Renal cortical epithelial cell (primary cell): ENCODE data around the gene SEPTIN5. TPM values are rescaled to one million over a fixed set of nuclear protein-coding genes. Genes with fewer than 3 reads are reported as not detected.
"Not testable (repeated sequence)": the region's sequence is repeated elsewhere in the genome, so short reads cannot be mapped to it uniquely, and the experiment has no call there.

ENCODE experiments used
- DNase-seq: peaks from one replicate; pipeline ENCODE4 v3.0.0-alpha.2; 2011; ENCODE audit warnings: low read depth
- total RNA-seq: library from RNA; depleted of rRNA; stranded (reverse); fragments of >200 nt; gene quantifications from 2 replicates; pipeline ENCODE4 v1.2.3, GENCODE V29; 2014

The SEPTIN5 gene
- total RNA-seq: 0.35 and 1.1 TPM in 2 replicates

GRCh38 chr22:19714312-19715187 is at the start of gene SEPTIN5:
Gene SEPTIN5 (plus strand): TSS chr22:19714503. CDS start chr22:19714589, 86 bp downstream.
- DNase-seq: no peak

DNA sequence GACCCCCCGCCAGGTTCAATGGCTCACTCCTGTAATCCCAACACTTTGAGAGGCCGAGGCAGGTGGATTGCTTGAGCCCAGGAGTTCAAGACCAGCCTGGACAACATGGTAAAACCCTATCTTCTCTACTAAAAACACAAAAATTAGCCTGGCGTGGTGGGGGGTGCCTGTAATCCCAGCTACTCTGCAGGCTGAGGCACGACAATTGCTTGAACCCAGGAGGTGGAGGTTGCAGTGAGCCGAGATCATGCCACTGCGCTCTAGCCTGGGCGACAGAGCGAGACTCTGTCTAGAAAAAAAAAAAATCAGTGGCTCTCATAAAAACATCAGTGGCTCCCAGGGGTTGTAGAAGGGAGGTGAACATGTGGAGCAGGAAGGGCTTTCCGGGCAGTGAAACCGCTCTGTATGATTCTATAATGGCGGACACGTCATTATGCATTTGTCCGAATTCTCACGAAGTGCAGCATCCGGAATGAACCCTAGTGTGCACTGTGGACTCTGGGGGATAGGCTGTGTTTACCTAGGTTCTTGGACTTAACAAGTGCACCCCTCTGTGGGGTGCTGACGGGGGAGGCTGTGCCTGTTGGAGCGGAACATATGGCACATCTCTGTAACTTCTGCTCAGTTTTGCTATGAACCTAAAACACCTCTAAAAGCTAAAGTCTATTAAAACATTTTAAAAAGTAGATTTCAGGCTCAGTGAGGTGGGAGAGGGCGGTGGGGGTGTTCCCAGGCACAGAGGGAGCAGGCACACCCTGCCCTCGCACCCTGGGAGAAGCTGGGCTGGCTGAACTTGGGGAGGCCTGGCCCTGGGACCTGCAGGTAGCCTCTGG is 49.1 kb upstream of the SEPTIN5 start:
- DNase-seq: no peak

DNA sequence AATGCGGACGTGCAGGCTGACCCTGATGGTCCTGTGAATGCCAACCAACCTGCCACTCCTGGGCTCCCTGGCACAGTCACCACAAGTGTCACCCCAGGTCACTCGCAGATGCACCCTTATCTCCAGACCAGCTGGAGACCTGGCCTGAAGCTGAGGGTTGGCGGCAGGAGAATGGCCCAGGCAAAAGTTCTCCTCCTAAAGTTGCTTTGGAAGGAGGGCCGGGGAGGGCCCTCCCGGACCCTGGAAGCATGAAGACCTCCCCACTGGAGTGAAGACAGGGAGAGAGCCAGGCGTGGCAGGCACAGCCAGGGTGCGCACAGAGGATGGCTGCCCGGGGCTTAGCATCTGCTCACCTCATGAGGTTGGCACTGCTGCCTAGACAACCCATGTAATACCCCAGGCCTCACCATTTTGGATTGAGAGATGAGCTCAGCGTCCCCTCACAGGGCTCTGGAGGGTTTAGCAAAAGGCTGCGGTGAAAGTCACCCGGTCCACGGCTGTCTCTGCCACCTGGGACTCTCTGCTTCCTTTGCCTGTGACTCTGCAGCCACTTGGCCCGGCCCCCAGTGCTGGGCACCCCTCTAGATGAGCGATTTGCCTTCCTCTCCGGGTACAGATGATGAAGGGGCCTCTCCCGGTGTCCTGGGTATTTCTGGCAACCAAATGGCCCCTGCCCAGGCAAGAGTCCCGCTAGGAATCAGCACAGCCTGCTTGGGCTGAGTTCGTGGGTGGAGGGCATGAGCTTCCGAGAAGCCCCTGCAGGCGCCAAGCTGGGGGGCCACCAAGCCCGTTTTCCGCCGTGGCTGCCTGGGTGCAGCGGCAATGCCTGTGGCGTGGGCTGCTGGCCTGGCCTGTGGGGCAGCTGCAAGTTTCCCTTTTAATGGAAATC is 48.3 kb upstream of the SEPTIN5 start:
- DNase-seq: no peak

DNA sequence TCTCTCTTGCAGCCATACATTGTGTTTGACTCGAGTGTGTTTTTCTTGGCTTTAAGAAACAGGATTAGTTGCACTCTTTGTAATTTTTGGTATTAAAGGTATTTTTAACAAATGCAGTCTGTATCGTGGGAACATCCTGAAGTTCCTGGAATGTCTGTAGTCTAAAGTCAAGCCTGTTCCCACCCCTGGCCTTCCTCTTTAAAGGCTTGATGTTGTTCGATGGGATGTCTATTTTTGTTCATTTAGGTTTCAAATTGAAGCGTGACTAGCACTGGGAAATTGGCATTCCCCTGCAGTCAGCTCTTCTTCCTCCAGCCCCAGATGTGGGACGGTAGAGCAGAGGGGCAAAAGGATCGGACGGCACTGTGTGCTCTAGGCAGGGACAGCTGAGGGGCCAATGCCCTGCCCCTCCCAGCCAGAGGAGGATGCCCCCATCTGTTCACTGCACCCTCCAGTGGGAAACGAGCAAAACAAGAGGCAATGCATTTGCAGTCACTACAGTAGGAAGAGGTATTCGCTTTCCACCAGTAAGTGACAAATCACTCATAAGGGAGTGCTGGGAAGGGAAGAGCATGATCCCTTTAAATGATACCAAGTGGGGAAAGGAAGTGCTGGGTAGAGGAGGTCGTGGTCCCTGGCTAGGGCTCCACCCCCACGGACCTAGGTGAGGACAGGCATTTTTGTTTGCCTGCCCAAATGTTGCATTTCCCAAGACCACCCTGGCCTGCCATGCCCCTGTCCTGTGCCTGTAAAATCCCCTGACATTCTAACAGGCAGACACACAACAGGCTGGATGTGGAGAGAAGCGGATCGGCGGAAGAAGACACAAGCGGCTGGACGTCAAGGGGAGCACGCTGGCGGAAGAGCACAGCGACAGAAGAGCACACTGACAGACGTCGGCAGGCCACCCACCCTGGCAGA is 47.4 kb upstream of the SEPTIN5 start:
- DNase-seq: no peak

DNA sequence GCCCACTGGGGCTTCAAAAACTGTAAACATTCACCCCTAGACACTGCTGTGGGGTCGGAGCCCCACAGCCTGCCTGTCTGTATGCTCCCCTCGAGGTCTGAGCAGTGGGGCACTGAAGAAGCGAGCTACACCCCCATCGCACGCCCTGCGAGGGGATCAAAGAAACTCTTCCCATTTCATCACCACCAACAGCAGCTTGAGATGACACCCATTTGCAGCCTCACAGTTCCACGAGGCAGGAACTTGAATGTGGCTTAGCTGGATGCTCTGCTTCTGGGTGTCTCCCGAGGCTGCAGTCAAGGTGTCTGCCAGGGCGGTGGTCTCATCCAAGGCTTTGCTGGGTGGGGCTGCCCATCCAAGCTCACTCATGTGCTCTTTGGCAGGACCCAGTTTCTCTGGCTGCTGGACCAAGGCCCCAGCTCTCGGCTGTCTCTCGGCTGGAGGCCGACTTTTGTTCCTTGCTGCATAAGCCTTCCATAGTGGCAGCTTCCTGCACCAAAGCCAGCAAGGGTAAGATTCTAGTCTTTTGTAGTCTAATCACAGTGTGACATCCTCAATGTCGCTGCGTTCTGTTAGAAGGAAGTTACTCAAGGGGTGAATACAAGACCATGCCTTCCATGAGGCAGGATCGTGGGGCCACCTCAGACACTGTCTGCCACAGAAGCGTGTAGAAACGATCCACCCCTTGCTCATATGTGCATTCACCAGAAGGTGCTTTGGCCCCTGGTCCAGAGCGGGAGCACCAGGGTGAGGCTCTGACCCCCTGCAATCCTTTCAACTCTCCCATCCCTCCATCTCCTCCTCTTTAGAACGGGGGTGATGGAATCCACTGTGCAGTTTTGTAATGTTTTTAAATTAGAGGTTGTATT is 46.2 kb upstream of the SEPTIN5 start:
- no peak for DNase-seq

DNA sequence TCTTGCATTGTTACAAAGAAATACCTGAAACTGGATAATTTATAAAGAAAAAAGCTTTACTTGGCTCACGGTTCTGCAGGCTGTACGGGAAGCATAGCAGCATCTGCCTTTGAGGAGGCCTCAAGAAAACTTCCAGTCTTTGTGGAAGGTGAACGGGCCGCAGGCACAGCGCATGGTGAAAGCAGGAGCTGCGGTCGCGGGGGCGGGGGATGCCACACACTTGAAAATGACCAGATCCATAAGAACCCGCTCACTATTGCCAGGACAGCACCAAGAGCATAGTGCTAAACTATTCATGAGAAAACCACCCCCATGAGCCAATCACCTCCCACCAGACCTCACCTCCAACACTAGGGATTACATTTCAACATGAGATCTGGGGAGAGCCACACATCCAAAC is 45.6 kb upstream of the SEPTIN5 start:
- DNase-seq: no peak

GRCh38 chr22:19669570-19669969 is 44.7 kb upstream of the SEPTIN5 start:
- DNase-seq: no peak

DNA sequence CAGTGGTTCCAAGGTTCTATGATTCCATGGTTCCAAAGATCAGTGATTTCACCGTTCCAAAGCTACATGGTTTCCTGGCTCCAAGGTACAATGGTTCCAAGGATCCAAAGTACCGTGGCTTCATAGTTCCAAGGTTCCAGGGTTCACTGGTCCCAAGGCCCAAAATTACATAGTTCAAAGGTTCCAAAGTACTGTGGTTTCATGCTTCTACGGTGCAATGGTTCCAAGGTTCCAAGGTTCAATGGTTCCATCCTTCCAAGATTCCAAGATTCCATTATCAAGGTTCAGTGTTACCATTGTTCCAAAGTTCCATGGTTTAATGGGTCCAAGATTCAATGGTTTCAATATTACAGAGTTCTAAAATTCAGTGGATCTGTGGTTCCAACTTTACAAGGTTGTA is 43.0 kb upstream of the SEPTIN5 start:
- no peak for DNase-seq

DNA sequence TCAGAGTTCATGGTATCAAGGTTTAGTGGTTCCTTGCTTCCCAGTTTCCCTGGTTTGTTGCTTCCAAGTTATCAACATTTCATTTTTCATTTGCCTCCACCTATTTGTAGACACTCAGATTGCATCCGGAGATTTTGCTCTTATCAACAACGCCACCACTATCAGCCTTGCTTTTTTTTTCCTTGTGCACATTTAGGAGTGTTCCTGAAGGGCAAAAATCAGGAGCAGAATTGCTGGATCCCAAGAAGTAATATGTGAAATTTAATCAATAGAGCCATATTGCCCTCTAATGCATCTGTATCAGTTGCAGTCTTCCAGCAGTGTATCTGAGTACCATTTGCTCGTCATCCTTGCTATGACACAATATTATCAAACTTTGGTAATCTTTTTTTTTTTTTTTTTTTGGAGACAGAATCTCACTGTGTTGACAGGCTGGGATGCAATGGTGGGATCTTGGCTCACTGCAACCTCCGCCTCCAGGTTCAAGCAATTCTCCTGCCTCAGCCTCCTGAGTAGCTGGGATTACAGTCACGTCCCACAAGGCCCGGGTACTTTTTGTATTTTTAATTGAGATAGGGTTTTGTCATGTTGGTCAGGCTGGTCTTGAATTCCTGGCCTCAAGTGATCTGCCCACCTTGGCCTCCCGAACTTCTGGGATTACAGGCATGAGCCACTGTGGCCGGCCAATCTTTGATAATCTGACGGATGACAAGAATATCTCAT is 42.1 kb upstream of the SEPTIN5 start:
- DNase-seq: no peak

GRCh38 chr22:19673660-19674059 is 40.6 kb upstream of the SEPTIN5 start:
- DNase-seq: no peak

DNA sequence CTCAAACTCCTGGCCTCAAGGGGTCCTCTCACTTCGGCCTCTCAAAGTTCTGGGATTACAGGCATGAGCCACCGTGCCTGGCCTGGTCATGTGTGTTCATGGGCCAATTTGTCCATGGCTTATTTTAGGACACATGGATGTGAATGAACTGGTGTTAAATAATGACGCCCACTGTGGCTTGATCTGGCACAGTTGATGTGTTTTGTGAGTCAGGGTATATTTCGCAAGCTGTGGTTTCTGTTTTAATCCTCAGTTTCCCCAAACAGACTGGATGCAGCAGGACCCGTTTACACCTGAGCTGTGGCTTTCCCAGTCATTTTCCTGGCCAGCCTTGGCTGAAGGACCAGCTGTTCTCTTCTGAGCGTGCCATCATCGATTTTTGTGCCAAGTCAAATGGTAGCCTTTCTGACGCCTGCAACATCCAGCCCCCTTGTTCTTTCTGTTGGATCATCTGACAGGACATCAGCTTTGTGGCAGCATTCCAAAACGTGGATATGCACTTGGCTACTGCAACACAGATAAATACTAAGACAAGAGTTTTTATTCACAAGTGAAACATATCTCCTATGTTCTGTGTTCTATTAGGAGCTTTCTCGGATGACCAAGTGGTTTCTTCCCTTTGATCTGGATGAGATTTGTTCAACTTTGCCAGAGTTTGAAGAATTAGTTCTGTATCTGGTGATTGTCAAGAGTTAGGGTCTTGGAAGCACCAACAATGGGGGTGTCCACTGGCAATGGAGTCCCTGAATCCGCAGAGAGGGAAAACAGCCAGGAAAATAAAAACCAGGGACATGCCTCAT is 40.0 kb upstream of the SEPTIN5 start:
- DNase-seq: no peak

DNA sequence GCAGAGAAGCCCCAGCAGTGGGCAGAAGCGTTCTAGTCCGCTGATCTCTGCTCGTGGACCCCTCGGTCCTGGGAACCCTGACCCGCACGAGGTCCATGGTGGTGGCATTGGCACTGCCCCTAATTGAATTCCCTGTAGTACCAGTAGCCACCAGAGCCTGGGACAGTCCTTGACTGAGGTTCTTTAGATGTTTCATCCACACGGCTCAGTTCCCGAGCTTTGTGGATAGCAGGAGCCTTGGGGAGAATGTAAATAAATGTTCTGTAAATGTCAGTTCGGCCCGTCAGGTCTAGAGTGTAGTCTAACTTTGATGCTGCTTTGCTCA is 39.4 kb upstream of the SEPTIN5 start:
- DNase-seq: no peak

DNA sequence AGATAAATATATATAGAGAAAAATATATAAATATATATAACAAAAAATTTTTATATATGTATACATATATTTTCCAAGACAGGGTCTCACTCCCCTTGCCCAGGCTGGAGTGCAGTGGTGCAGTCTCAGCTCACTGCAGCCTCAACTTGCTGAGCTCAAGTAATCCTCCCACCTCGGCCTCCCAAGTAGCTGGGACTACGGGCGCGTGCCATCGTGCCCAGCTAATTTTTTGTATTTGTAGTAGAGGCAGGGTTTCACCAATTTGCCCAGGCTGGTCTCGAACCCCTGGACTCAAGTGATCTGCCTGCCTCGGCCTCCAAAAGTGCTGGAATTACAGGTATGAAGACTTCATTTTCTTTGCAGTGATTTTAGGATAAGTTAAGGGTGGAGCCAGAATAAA is 38.9 kb upstream of the SEPTIN5 start:
- no peak for DNase-seq

GRCh38 chr22:19676437-19676836 is 37.9 kb upstream of the SEPTIN5 start:
- not testable (repeated sequence) for DNase-seq

DNA sequence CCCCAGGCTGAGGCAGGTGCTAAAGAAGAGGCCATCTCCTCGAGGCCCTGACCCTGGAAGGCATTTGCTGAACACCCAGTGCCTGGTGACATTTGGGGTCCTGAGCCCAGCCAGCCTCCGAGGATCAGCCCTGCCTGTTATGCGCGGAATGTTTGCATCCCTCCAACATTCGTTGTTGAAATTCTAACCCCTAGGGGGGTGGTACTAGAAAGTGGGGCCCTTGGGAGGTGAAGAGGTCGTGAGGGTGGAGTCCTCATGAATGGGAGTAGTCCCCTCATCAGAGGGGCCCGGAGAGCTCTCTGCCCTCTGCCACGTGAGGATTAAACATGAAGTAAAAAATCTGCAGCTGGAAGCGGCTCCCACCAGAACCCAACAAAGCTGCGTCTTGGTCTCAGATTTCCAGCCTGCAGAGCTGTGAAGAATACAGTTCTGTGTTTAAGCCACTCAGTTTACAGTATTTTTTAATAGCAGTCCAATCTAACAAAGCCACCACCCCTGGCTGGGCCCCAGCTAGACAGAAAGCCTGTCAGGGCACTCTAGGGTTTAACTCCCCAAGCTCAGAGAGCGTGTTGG is 35.3 kb upstream of the SEPTIN5 start:
- no peak for DNase-seq

DNA sequence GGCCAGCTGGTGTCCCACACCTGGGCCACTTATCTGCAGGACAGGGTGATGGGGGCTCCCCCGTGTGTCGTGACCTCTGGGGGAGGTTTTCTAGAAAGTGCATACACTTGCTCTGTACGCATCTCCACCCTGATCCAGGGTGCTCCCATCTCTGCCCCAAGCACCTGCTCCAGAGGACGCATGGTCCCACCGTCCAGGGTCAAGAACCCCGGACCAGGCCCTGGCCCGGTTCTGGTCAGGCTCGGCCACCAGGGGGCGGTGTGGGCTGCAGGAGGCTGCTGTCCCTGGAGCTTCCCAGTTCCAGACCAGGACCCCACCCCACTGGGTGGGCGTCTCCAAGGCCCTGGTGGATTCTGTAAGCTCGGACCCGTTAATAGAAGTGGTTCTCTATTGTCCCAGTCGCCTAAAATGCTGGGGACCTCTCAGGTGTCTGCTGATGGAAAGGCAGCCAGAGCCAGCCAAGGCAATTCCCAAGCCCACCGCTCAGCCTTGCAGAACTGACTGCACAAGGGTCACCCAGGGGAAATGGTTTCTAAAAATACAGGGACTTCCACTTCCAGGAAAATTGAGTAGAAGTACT is 34.7 kb upstream of the SEPTIN5 start:
- no peak for DNase-seq

GRCh38 chr22:19680287-19680881 is 33.9 kb upstream of the SEPTIN5 start:
- DNase-seq: no peak
